HFF-Myc (cell line): ENCODE data around the gene LSM12.

ENCODE experiments used
- DNase-seq: peaks from one replicate; pipeline ENCODE4 v3.0.0-alpha.2; 2011; ENCODE audit warnings: low read depth; ENCODE audit errors: extremely low read depth
- H3K4me3 ChIP-seq: replicated peaks from 2 replicates; pipeline ENCODE4 v1.5.1; 2011; ENCODE audit warnings: low read depth, mild to moderate bottlenecking, control low read depth, low read length
- CTCF ChIP-seq: IDR thresholded peaks from 2 replicates; pipeline ENCODE4 v1.5.1; 2012; ENCODE audit warnings: mild to moderate bottlenecking, low read depth, low read length, control low read depth; ENCODE audit errors: missing control alignments

The LSM12 gene

GRCh38 chr17:44006272-44006597 lies 60.2 kb downstream of the LSM12 start:
- DNase-seq = no peak
- H3K4me3 ChIP-seq = peak overlapping the region; percentile 41
- TF ChIP-seq CTCF = no peak

GRCh38 chr17:44005527-44006271 lies 60.8 kb downstream of the LSM12 start:
- peak overlapping the region; percentile 41 for H3K4me3 ChIP-seq
- DNase-seq = no peak
- TF ChIP-seq CTCF = no peak

GRCh38 chr17:44004761-44005526 lies 61.5 kb downstream of the LSM12 start:
- no peak for TF ChIP-seq CTCF
- DNase-seq = no peak
- H3K4me3 ChIP-seq = peak overlapping the region; percentile 25

GRCh38 chr17:44004077-44004760 lies 62.3 kb downstream of the LSM12 start, which contains the start of gene NAGS:
TSS of gene NAGS (plus strand) at chr17:44004622. CDS start at chr17:44004664, 42 bp downstream.
- DNase-seq = no peak
- H3K4me3 ChIP-seq = peak within 1 kb of the TSS; percentile 25
- no peak for TF ChIP-seq CTCF

- TF ChIP-seq CTCF = no peak
- H3K4me3 ChIP-seq = no peak overlapping the region
- no peak for DNase-seq
Observed at GRCh38 chr17:44002141-44002848, 64.2 kb downstream of the LSM12 start.

GRCh38 chr17:44001461-44001920 lies 65.0 kb downstream of the LSM12 start:
- DNase-seq = no peak
- no peak overlapping the region for H3K4me3 ChIP-seq
- no peak for TF ChIP-seq CTCF
